ENCODE results near the gene HOXD10. TPM values are rescaled to one million over a fixed set of nuclear protein-coding genes. Genes with fewer than 3 reads are reported as not detected.

The HOXD10 gene
- total and polyA plus RNA-seq, 2 experiments from 2014 or later: 16.0 to 17.2 TPM

DNA sequence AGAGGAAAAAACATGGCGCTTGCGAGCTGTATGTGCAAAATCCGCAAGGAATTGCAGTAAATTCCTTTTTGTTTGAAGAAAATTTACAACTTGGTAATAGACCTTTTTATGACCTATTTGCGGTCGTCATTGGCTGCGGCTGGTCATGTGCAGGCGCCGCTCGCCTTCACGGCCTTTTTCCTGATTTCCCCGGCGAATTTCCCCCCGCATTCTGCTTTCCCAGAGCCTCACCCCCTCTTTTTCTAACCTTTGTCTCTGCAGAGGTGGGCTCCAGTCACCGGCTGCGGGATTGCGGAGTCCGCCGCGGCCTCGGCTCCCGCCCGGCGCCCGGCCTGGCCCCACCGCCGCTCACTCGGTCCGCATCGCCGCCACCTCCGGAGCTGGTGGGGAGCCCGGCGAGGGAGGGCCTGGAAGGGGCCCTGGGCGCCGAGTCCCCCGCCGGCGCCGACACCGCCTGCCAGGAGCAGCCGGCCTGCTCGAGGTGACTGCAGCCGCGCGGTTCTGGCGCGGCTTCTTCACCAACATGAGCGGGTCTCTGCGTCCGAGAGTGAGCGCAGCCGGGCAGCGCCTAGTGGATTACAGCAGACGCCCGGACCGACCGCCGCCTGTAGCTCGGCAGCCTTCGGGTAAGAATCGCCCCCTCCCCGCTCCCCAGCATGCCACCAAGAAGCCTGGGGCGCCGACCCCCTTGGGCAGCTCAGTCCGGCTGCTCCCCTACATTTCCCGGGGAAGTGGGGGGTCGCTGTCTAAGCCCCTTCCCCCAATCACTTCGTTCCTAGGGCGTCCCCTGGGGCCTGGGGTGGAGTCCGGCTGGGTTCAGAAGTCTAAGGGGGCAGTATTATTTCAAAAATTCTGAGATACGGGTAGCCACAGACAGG, 20.0 kb downstream of the HOXD10 start:
- H3K27me3 ChIP-seq (replicated peaks; ENCODE audit: insufficient read depth): no peaks in the 10 kb centered on the region
- peak overlapping the region; percentile 93 for H3K4me2 ChIP-seq (ENCODE audit: unreplicated experiment)
- no peaks in the 10 kb centered on the region for H3K9me2 ChIP-seq (ENCODE audit: insufficient read depth)
- peak overlapping the region; percentile 64 for H2AFZ ChIP-seq
- peak overlapping the region; percentile 96 for H3K27ac ChIP-seq
- H3F3A ChIP-seq (ENCODE audit: insufficient read depth): peaks cover 58% of the 10 kb centered on the region
- H3K9me3 ChIP-seq (ENCODE audit: low read depth): no peaks in the 10 kb centered on the region
- peaks cover 46% of the 10 kb centered on the region for H3K4me1 ChIP-seq (ENCODE audit: insufficient read depth)
- H3K9ac ChIP-seq: peak overlapping the region; percentile 97
- no peak for TF ChIP-seq EZH2 (IDR thresholded peaks at IDR 0.05; ENCODE audit: insufficient read depth, poor library complexity, severe bottlenecking)
- no peak for TF ChIP-seq EZH2phosphoT487 (IDR thresholded peaks at IDR 0.05; ENCODE audit: insufficient read depth, low read depth)
- no peaks in the 10 kb centered on the region for H3K36me3 ChIP-seq (ENCODE audit: low read depth)
- peak overlapping the region; percentile 85 for H3K4me3 ChIP-seq
- 1 to 2% methylated on average over 55 to 64 of the region's 71 CpGs for WGBS, 2 experiments (ENCODE audit: low coverage in 1 of 2, low lambda C conversion rate in 2 of 2, missing lambda C conversion rate in 2 of 2)
- H4K20me1 ChIP-seq (ENCODE audit: insufficient read depth): no peaks in the 10 kb centered on the region
- peak; percentile 84 for DNase-seq
- peaks cover 98% of the 10 kb centered on the region for H3K79me2 ChIP-seq (ENCODE audit: insufficient read depth)
- in situ Hi-C loops (cut with MboI): no loop called here

DNA sequence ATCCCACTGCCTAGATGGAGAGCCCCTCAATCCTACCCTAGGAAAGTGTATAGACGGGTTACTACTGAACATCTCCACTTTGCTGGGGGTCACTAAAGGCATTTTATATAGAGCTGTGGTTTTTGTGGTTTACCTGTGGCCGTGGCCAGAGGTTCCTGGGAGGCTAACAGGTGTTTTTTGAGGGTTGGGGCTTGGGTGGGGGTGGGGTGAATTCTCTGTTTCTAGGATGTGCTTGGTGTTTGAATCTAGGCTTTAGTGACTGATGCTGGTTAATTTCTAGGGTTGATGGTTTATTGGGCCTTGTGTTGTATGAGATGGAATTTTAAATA, 20.6 kb downstream of the HOXD10 start:
- peaks cover 98% of the 10 kb centered on the region for H3K79me2 ChIP-seq (ENCODE audit: insufficient read depth)

DNA sequence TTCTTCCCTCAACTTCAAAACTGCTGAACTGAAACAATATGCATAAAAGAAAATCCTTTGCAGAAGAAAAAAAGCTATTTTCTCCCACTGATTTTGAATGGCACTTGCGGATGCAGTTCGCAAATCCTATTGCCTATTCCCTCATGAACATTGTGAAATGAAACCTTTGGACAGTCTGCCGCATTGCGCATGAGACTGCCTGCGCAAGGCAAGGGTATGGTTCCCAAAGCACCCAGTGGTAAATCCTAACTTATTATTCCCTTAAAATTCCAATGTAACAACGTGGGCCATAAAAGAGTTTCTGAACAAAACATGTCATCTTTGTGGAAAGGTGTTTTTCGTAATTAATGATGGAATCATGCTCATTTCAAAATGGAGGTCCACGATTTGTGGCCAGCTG, 21.3 kb downstream of the HOXD10 start:
- WGBS, 2 experiments (ENCODE audit: low coverage in 1 of 2, low lambda C conversion rate in 2 of 2, missing lambda C conversion rate in 2 of 2): 19 to 29% methylated on average over 8 of the region's 8 CpGs
- H3K79me2 ChIP-seq (ENCODE audit: insufficient read depth): peaks cover 98% of the 10 kb centered on the region
- H3K27ac ChIP-seq: peak overlapping the region; percentile 96
- H3K9me2 ChIP-seq (ENCODE audit: insufficient read depth): no peaks in the 10 kb centered on the region
- H3K36me3 ChIP-seq (ENCODE audit: low read depth): no peaks in the 10 kb centered on the region
- no peaks in the 10 kb centered on the region for H3K27me3 ChIP-seq (replicated peaks; ENCODE audit: insufficient read depth)
- H4K20me1 ChIP-seq (ENCODE audit: insufficient read depth): no peaks in the 10 kb centered on the region
- H3K9ac ChIP-seq: peak overlapping the region; percentile 97
- TF ChIP-seq EZH2phosphoT487 (IDR thresholded peaks at IDR 0.05; ENCODE audit: insufficient read depth, low read depth): no peak
- TF ChIP-seq EZH2 (IDR thresholded peaks at IDR 0.05; ENCODE audit: insufficient read depth, poor library complexity, severe bottlenecking): no peak
- DNase-seq: peak; percentile 72
- peak overlapping the region; percentile 64 for H2AFZ ChIP-seq
- peaks cover 51% of the 10 kb centered on the region for H3F3A ChIP-seq (ENCODE audit: insufficient read depth)
- H3K4me2 ChIP-seq (ENCODE audit: unreplicated experiment): peak overlapping the region; percentile 93
- in situ Hi-C loops (cut with MboI): no loop called here
- no peaks in the 10 kb centered on the region for H3K9me3 ChIP-seq (ENCODE audit: low read depth)
- H3K4me1 ChIP-seq (ENCODE audit: insufficient read depth): peaks cover 44% of the 10 kb centered on the region
- peak overlapping the region; percentile 85 for H3K4me3 ChIP-seq

More for the DNA sequence above, 20.6 kb downstream of the HOXD10 start:
- 0 to 10% methylated on average over 2 of the region's 2 CpGs for WGBS, 2 experiments (ENCODE audit: low coverage in 1 of 2, low lambda C conversion rate in 2 of 2, missing lambda C conversion rate in 2 of 2)
- H3K9me2 ChIP-seq (ENCODE audit: insufficient read depth): no peaks in the 10 kb centered on the region
- H2AFZ ChIP-seq: peak overlapping the region; percentile 64
- H3K9me3 ChIP-seq (ENCODE audit: low read depth): no peaks in the 10 kb centered on the region
- H3K4me1 ChIP-seq (ENCODE audit: insufficient read depth): peaks cover 46% of the 10 kb centered on the region
- H3K27ac ChIP-seq: peak overlapping the region; percentile 96
- no peaks in the 10 kb centered on the region for H3K36me3 ChIP-seq (ENCODE audit: low read depth)
- peak overlapping the region; percentile 97 for H3K9ac ChIP-seq
- no peak for DNase-seq
- in situ Hi-C loops (cut with MboI): no loop called here
- H3K4me2 ChIP-seq (ENCODE audit: unreplicated experiment): peak overlapping the region; percentile 93
- TF ChIP-seq EZH2phosphoT487 (IDR thresholded peaks at IDR 0.05; ENCODE audit: insufficient read depth, low read depth) (no peak), EZH2 (IDR thresholded peaks at IDR 0.05; ENCODE audit: insufficient read depth, poor library complexity, severe bottlenecking) (no peak)
- no peaks in the 10 kb centered on the region for H4K20me1 ChIP-seq (ENCODE audit: insufficient read depth)
- peaks cover 52% of the 10 kb centered on the region for H3F3A ChIP-seq (ENCODE audit: insufficient read depth)
- H3K4me3 ChIP-seq: peak overlapping the region; percentile 85
- no peaks in the 10 kb centered on the region for H3K27me3 ChIP-seq (replicated peaks; ENCODE audit: insufficient read depth)

DNA sequence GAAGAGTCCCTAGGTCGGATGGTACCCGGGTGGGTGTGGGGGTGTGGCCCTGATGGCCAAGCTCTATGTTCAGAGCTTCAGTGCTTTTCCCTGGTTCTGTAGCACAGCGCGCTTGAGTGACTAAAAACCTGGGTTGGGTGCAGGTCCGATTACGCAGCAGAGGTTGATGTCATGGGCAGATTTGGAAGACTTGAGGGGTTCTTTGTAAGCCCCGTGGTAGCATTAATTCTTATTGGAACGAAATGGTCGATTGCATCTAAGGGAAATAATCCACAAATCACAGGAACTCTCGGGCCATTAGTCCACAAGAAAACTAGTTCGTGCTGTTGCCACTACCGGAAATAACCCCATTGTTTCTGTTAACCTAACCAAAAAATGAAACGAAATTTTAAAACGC, 21.9 kb downstream of the HOXD10 start:
- peak; percentile 77 for DNase-seq
- Histone ChIP-seq H3K27me3 (replicated peaks; ENCODE audit: insufficient read depth) (no peaks in the 10 kb centered on the region), H3F3A (ENCODE audit: insufficient read depth) (peaks cover 45% of the 10 kb centered on the region), H3K9me3 (ENCODE audit: low read depth) (no peaks in the 10 kb centered on the region), H3K79me2 (ENCODE audit: insufficient read depth) (peaks cover 98% of the 10 kb centered on the region), H3K4me2 (ENCODE audit: unreplicated experiment) (peak overlapping the region; percentile 93), H3K27ac (peak overlapping the region; percentile 96), H3K36me3 (ENCODE audit: low read depth) (no peaks in the 10 kb centered on the region), H3K4me1 (ENCODE audit: insufficient read depth) (peaks cover 37% of the 10 kb centered on the region), H3K9me2 (ENCODE audit: insufficient read depth) (no peaks in the 10 kb centered on the region), H2AFZ (peak overlapping the region; percentile 64), H3K4me3 (peak overlapping the region; percentile 85), H3K9ac (peak overlapping the region; percentile 97), H4K20me1 (ENCODE audit: insufficient read depth) (no peaks in the 10 kb centered on the region)
- WGBS, 2 experiments (ENCODE audit: low coverage in 1 of 2, low lambda C conversion rate in 2 of 2, missing lambda C conversion rate in 2 of 2): 8 to 10% methylated on average over 14 of the region's 14 CpGs
- in situ Hi-C loops (cut with MboI): no loop called here
- no peak for TF ChIP-seq EZH2 (IDR thresholded peaks at IDR 0.05; ENCODE audit: insufficient read depth, poor library complexity, severe bottlenecking)
- TF ChIP-seq EZH2phosphoT487 (IDR thresholded peaks at IDR 0.05; ENCODE audit: insufficient read depth, low read depth): no peak

All from GM23248 (cell line).